Caco-2 (cell line): ENCODE data around the gene TBC1D10B. TPM values are rescaled to one million over a fixed set of nuclear protein-coding genes. Genes with fewer than 3 reads are reported as not detected.
A peak's percentile ranks its signal among the peaks of the same experiment; 100 is the strongest.

Experiments used
- BruUV-seq: library from RNA; stranded (reverse); fragments of 400-500 nt; replicated peaks from 2 replicates; lab custom pipeline; 2021; lab: Mats Ljungman, UMichigan
- CTCF ChIA-PET: fragments of 300-600 bp; sonication (Branson Sonifier 250); formaldehyde crosslinking; loops from one replicate; lab custom pipeline; 2022; ENCODE audit warnings: antibody characterized with exemption; lab: Charles Lee
- POLR2A ChIA-PET: fragments of 300-600 bp; sonication (Branson Sonifier 250); formaldehyde crosslinking; loops from one replicate; lab custom pipeline; 2022; ENCODE audit warnings: antibody characterized with exemption; lab: Charles Lee
- DNase-seq, 2 experiments: peaks; one replicate each; pipeline versions ENCODE4 v3.0.0 to v3.0.0-alpha.2; 2020 to 2022
- H3K27me3 ChIP-seq: replicated peaks from 2 replicates; pipeline ENCODE4 v1.6.0; 2011; ENCODE audit warnings: low read length; ENCODE audit not compliant: control insufficient read depth, insufficient read depth
- H3K36me3 ChIP-seq: 2 replicates; pipeline ENCODE4 v1.5.1; 2011; ENCODE audit warnings: low read length; ENCODE audit not compliant: control insufficient read depth, insufficient read depth
- H3K4me1 ChIP-seq: fragments of 250-450 bp; sonication (Bioruptor Pico); 2 replicates; pipeline ENCODE4 v1.5.1; 2020; ENCODE audit warnings: mild to moderate bottlenecking
- H3K4me3 ChIP-seq: 2 replicates; pipeline ENCODE4 v1.5.1; 2011; ENCODE audit warnings: low read depth, mild to moderate bottlenecking, control low read depth, low read length
- H3K9me3 ChIP-seq: fragments of 250-450 bp; sonication (Bioruptor Pico); 2 replicates; pipeline ENCODE4 v1.5.1; 2020; ENCODE audit warnings: mild to moderate bottlenecking, moderate library complexity
- H3K27ac Mint-ChIP-seq: one replicate; pipeline ENCODE4 v1.8.0; 2022; ENCODE audit warnings: mixed read lengths; ENCODE audit not compliant: unreplicated experiment
- H3K27me3 Mint-ChIP-seq: one replicate; pipeline ENCODE4 v1.8.0; 2022; ENCODE audit warnings: mixed read lengths; ENCODE audit not compliant: insufficient read depth, unreplicated experiment
- H3K36me3 Mint-ChIP-seq: one replicate; pipeline ENCODE4 v1.8.0; 2022; ENCODE audit warnings: mild to moderate bottlenecking, mixed read lengths; ENCODE audit not compliant: insufficient read depth, unreplicated experiment
- H3K4me1 Mint-ChIP-seq: one replicate; pipeline ENCODE4 v1.8.0; 2022; ENCODE audit warnings: low read depth, mixed read lengths; ENCODE audit not compliant: unreplicated experiment
- H3K4me3 Mint-ChIP-seq: one replicate; pipeline ENCODE4 v1.8.0; 2022; ENCODE audit warnings: mild to moderate bottlenecking, moderate library complexity, mixed read lengths; ENCODE audit not compliant: unreplicated experiment
- H3K9me3 Mint-ChIP-seq: one replicate; pipeline ENCODE4 v1.8.0; 2022; ENCODE audit warnings: mixed read lengths; ENCODE audit not compliant: unreplicated experiment
- CTCF ChIP-seq, 2 experiments: fragments of 200-600 bp in 1 of 2; IDR thresholded peaks; 1 replicate in 1 of 2; 2 replicates in 1 of 2; pipeline versions ENCODE4 v1.5.1 to v1.8.0; 2011 to 2022; ENCODE audit warnings: antibody characterized with exemption in 1 of 2, control low read depth in 1 of 2, inconsistent platforms in 1 of 2, low read depth in 1 of 2, low read length in 1 of 2, mild to moderate bottlenecking in 1 of 2, moderate library complexity in 1 of 2; ENCODE audit not compliant: insufficient read depth in 1 of 2, severe bottlenecking in 1 of 2, unreplicated experiment in 1 of 2
- intact Hi-C: fragments of 100-400 bp; cut with micrococcal nuclease; formaldehyde crosslinking; loops from one replicate; pipeline ENCODE4 v1.10.0; 2022; ENCODE audit not compliant: unreplicated experiment
- total RNA-seq: library from RNA; stranded (reverse); gene quantifications from 2 replicates; pipeline ENCODE4 v1.2.3, GENCODE V29; 2022

Gene TBC1D10B
- total RNA-seq, 1 experiment from 2014 or later, result 36.9 TPM

- TF ChIP-seq CTCF (IDR thresholded peaks at IDR 0.05; ENCODE audit: insufficient read depth in 1 of 2, low read depth in 1 of 2, low read length in 1 of 2, severe bottlenecking in 1 of 2, unreplicated experiment in 1 of 2), result no peak
- intact Hi-C loops, result loop anchor here (1.0 to 2.0 kb wide), 3 partner anchors 16 to 314 kb away; partner anchors contain the start of genes ALDOA and ZNF48
- Mint-ChIP-seq H3K4me3 (peak overlapping the region; percentile 87), H3K36me3 (peaks cover 26% of the 10 kb centered on the region), H3K9me3 (no peaks in the 10 kb centered on the region), H3K27ac (peak overlapping the region; percentile 98), H3K4me1 (peaks cover 13% of the 10 kb centered on the region), H3K27me3 (no peaks in the 10 kb centered on the region)
- H3K4me3 ChIP-seq, result peak overlapping the region; percentile 79
- no peaks in the 10 kb centered on the region for H3K36me3 ChIP-seq
- peaks cover 18% of the 10 kb centered on the region for H3K4me1 ChIP-seq
- no peaks in the 10 kb centered on the region for H3K27me3 ChIP-seq
- H3K9me3 ChIP-seq, result no peaks in the 10 kb centered on the region
- peak; percentile 97 to 98 for DNase-seq
- POLR2A ChIA-PET, result interaction anchor here (0.6 kb wide), 2 partner anchors 23 to 39 kb away, joined by 3 to 4 read pairs; no protein-coding TSS in a partner anchor
- no TSS peak for BruUV-seq
- CTCF ChIA-PET, result interaction anchor here (0.6 to 1.4 kb wide), 2 partner anchors 16 to 266 kb away, joined by 3 to 7 read pairs; partner anchors contain the start of gene ZNF48
Observed at GRCh38 chr16:30378236-30379157, 8.2 kb upstream of the TBC1D10B start.

- Mint-ChIP-seq H3K27ac (peak overlapping the region; percentile 98), H3K4me3 (peak overlapping the region; percentile 87), H3K36me3 (peaks cover 26% of the 10 kb centered on the region), H3K9me3 (no peaks in the 10 kb centered on the region), H3K4me1 (peaks cover 15% of the 10 kb centered on the region), H3K27me3 (no peaks in the 10 kb centered on the region)
- Histone ChIP-seq H3K27me3 (no peaks in the 10 kb centered on the region), H3K4me3 (peak overlapping the region; percentile 79), H3K9me3 (no peaks in the 10 kb centered on the region), H3K4me1 (peaks cover 18% of the 10 kb centered on the region), H3K36me3 (no peaks in the 10 kb centered on the region)
- DNase-seq, result peak; percentile 91 to 95
- POLR2A ChIA-PET, result interaction anchor here (0.6 kb wide), 3 partner anchors 24 to 428 kb away, joined by 3 to 6 read pairs (median 4); no protein-coding TSS in a partner anchor
- TF ChIP-seq CTCF (IDR thresholded peaks at IDR 0.05; ENCODE audit: insufficient read depth in 1 of 2, low read depth in 1 of 2, low read length in 1 of 2, severe bottlenecking in 1 of 2, unreplicated experiment in 1 of 2), result no peak
- BruUV-seq, result no TSS peak
- intact Hi-C loops, result loop anchor here (1.0 to 2.0 kb wide), 3 partner anchors 17 to 313 kb away; partner anchors contain the start of genes ALDOA and ZNF48
- CTCF ChIA-PET, result interaction anchor here (0.6 to 1.4 kb wide), 3 partner anchors 17 to 266 kb away, joined by 3 to 7 read pairs (median 3); partner anchors contain the start of gene ZNF48
Observed at GRCh38 chr16:30377812-30378235, 7.5 kb upstream of the TBC1D10B start.
